Fibroblast of skin of abdomen (primary cell): ENCODE measurements around the gene C17orf50. TPM values are rescaled to one million over a fixed set of nuclear protein-coding genes. Genes with fewer than 3 reads are reported as not detected.
A peak's percentile ranks its signal among the peaks of the same experiment; 100 is the strongest.

Experiments used
- DNase-seq: peaks from one replicate; pipeline ENCODE4 v3.0.0-alpha.2; 2013
- polyA plus RNA-seq, 2 experiments: library from polyadenylated mRNA; unstranded; fragments of 120-200 nt; gene quantifications; one replicate each; pipeline ENCODE4 v1.2.1, GENCODE V29; 2013; ENCODE audit not compliant: insufficient read length in 2 of 2

The C17orf50 gene
- not detected for polyA plus RNA-seq (2013, experiment 1 of 2; ENCODE audit: insufficient read length)
- not detected for polyA plus RNA-seq (2013, experiment 2 of 2; ENCODE audit: insufficient read length)

GRCh38 chr17:35760587-35760986 is at the start of gene C17orf50:
Gene C17orf50 (plus strand): TSS chr17:35760887. CDS start chr17:35760942, 55 bp downstream.
- no peak for DNase-seq

GRCh38 chr17:35710950-35711349 is 49.7 kb upstream of the C17orf50 start:
- DNase-seq, result no peak

GRCh38 chr17:35713069-35713728 is 47.5 kb upstream of the C17orf50 start:
- DNase-seq, result peak; percentile 92

DNA sequence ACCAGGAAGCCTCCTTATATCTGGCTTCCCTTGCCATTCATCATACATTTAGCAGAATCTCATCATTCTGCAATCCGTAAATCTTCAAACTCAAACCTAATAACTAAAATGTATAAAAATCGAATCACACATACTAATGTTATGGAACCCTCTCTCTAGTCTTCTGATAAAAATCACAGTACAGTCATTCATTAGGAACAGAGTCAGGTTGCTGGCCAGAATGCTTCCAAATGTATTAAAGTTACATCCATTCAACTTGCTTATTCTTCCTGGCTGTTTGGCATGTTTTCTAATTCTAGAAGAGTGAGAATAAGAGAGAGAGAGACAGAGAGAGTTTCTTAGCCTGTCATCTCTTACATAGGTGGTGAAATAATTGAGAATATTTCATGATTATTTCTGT is 45.7 kb upstream of the C17orf50 start:
- no peak for DNase-seq

DNA sequence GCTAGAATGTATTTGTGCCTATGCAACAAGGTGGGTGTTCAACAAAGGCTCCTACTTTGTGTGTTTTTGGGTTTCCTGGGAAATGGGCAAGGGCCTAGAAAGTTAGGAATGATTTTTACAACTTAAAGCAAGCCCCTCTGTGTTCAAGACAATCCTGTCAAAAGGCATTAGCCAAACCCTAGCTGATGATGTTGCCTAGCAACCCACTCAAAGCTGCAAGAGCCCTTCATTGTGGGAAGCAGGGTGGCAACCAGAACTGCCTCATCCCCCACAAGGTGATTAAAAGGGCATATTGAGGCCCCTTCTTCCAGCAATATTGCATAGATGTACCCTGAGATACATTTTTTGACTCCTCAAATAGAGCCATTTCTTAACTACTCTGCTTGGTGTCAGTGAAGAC is 45.3 kb upstream of the C17orf50 start:
- no peak for DNase-seq

GRCh38 chr17:35716173-35716572 is 44.5 kb upstream of the C17orf50 start:
- no peak for DNase-seq

DNA sequence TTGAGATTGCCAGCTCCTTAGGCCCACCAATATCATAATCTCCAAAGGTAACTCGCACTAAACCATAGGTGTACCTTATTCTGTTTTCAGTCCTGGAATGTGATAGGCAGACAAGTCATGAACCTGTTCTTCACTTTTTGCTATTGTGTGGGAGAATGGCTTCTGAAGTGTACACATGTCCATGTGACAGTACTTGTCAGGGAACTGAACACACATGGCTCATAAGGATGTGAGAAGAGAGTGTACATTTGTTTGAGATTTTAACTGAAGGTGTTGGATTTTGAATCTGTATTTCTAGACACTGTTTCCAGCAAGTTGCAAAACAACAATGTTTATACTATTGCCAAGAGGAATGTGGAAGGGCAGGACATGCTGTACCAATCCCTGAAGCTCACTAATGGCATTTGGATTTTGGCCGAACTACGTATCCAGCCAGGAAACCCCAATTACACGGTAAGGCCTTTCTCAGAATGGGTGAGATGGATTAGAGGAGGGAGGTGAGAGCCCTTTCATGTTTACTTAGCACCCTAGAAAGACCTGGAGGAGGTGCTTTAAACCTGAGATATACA is 43.7 kb upstream of the C17orf50 start:
- DNase-seq, result no peak

GRCh38 chr17:35717475-35717874 is 43.2 kb upstream of the C17orf50 start:
- DNase-seq, result no peak

GRCh38 chr17:35723735-35724134 is 37.0 kb upstream of the C17orf50 start:
- no peak for DNase-seq

GRCh38 chr17:35725058-35725457 is 35.6 kb upstream of the C17orf50 start:
- no peak for DNase-seq

- DNase-seq, result no peak
Measured at GRCh38 chr17:35725802-35726126, 34.9 kb upstream of the C17orf50 start.

DNA sequence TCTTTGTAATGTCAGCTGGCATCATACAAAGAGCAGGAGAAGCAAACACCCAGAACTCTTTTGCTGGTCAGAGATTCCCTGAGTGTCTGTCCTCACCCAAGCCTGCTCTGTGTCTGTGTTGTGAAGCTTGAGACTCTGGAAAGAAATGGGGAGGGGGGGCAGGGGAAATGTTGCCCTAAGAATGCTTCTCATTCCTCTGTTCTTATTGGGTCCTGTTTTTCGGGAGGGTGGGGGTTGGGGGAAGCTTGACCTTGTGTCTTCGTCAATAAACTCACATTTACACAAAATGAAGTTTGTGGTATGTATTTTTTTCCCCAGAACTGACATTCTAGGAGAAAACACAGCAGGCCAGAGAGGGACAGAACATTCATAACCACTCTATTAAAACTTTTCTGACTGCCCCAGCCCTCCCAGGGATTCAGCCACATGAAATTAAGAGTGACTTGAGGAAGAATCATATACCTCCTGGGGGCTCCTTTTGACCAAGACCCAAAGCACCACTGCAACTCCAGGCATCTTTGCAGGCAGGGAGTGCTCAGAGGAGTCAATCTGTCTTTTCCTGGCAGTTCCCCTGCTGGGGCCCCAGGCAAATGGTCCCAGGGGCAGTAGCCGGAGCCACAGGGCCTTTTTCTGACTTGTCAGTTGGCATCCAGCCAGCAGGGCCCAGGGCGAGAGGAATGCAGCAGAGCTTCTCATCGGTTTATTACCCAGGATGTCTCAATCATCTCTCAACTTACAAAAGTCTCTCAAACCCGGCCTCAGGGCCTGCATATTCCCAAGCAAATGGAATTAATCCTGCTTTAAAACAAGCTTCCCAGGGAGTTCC is 34.3 kb upstream of the C17orf50 start:
- DNase-seq, result peak; percentile 95

- no peak for DNase-seq
Measured at GRCh38 chr17:35726953-35727460, 33.7 kb upstream of the C17orf50 start.

GRCh38 chr17:35727635-35728034 is 33.1 kb upstream of the C17orf50 start:
- no peak for DNase-seq

DNA sequence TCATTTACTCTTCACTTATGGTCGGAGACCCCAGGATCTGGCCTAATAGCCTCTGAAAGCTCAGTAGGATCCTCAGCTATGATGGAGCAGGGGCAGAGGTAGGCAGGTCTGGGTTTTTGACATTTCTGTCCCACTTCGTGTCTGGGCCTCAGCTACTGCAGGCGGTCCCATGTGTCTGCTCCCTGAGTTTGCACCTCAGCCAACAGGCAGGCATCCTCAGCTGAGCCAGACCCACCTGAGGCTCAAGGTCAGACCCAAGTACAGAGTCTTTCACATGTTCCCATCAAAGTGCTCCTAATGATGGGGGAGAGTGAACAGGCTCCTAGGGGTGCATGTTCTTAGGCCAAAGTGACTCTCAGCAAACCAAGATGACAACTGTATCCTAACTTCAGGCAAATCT is 32.1 kb upstream of the C17orf50 start:
- DNase-seq, result no peak

GRCh38 chr17:35729405-35729833 is 31.3 kb upstream of the C17orf50 start:
- no peak for DNase-seq

DNA sequence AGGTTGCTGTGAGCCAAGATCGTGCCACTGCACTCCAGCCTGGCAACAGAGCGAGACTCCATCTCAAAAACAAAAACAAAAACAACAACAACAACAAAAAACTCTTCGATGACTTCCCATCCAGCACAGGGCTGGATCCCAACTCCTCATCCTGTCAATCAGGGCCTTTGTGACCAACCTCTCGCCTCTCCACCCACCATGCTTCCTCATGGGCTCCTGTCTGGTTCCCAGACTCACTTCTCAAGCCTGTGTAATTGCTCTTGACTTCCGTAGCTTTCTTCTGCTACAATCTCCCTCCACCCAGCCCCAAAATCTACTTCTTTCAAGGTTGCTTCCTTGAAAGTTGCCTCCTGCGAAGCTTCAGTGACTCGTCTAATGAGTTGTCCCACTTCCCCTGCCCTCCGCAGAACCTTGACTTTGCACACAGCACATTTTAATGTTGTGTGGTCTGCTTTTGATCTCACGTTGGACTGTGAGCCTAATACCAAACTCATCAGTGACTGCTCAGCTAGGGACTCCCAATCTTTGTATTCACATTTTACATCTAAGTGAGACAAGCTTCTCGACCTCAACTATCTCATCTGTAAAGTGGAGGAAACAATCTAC is 30.2 kb upstream of the C17orf50 start:
- no peak for DNase-seq

DNA sequence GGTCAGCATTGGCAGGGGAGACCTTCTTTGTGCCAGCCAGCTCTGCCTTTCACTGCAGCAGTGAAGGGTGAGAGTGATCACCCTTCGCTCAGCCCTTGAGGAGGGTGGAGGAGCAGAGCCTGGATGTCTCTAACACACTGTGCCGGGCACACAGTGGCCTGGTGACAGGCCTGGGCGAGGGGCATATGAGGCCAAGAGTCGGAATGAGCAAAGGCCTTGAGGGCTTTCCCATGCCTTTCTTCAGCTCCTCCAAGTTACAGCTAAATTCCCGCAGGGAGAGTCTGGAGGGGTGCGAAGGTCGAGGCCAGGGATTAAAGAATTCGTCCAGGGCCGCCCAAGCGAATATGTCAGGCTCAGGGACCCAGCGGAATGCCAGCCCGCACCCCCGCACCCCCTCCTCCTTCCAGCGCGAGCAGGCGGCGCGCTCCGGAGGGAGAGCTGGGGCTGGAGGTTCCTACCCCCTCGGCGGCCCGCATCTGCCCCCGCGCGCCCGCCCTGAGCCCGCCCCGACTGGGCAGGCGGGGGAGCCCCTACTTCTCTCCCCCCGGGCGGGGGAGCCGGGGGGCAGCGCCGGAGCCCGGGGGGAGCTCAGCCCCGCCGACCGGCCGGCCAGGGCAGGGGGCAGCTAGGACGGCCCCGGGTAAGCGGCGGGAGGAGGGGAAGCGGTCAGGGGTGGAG is 29.3 kb upstream of the C17orf50 start, which contains the start of gene RASL10B:
Gene RASL10B (plus strand): TSS at position 401 of the 678 bp plus-strand sequence. CDS start 3,546 bp downstream, outside the sequence.
- DNase-seq, result peak; percentile 37

DNA sequence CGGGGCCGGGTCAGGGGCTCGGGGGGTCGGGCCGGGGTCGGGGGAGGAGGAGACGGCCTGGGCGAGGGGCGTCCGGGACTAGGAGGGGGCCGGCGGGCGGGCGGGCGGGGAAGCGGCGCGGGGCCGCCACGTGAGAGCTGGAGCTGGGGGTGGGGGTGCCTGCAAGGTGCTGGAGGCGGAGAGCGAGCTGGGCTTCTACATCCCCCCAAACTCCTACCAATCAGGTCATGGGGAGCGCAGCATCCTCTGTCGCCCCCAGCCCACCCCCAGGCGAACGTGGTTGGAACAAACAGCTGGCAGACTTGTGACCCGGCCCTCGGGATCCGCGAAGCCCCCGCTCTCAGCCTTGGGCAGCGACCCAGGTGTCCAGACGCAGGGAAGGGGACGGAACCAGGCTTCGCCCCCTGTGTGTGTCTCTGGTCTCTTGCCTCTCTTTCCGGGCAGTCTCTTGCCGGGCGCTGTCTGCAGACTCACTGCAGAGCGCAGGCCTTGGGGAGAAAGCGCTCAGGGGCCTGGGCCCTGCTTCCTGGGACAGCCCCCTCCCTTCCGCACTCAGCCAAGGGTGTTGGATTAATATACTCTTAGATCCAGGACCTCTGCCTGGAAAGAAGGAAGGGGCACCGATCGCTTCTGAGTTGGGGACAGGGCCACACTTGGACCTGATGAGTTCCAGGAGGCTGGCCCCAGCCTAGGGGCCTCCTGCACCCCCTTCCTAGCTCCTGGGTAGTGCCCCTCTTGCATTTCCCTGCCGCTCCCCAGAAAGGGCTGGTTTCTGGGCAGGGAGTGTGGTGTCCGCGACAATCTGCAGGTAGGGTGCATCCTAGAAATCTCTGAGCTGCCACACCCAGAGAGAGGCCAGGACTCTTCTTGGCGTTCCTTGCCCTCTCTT is 28.5 kb upstream of the C17orf50 start:
- DNase-seq, result no peak

DNA sequence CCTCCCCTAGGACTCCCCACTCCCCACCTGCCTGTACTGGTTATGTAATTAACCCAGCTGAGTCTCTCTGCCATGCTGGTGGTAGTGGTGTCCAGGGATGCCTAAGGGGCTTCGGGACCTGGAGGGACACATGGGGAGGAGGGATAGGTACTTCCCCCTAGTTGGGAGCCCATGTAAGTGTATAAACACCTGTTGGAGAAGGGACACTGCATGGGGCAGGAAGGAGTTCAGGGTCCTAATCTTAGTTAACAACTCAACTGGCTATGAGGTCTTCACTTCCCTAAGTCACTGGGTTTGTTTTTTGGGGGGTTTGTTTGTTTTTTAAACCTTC is 27.9 kb upstream of the C17orf50 start:
- DNase-seq, result no peak

DNA sequence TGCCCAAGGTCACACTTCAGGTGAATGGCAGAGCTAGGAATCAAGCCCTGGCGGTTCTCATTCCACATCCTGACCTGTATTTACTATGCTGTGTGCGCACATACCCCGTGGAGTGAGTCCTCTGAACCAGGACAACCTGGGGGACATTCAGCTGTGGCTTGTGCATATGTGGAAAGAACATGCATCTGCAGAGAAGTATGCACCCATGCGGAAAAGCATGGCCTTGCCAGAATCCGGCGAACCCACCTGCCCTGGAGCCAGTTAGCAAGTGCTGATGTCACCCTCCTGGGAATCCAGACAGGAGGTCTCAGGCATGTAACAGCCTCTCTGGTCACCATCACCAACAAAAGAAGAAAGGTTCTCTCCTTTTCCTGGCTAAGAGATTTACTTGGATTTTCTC is 27.3 kb upstream of the C17orf50 start:
- no peak for DNase-seq
